Measurements from ENCODE around the gene FTO.
"Not testable (repeated sequence)": the region's sequence is repeated elsewhere in the genome, so short reads cannot be mapped to it uniquely, and the experiment has no call there.

FTO gene

DNA sequence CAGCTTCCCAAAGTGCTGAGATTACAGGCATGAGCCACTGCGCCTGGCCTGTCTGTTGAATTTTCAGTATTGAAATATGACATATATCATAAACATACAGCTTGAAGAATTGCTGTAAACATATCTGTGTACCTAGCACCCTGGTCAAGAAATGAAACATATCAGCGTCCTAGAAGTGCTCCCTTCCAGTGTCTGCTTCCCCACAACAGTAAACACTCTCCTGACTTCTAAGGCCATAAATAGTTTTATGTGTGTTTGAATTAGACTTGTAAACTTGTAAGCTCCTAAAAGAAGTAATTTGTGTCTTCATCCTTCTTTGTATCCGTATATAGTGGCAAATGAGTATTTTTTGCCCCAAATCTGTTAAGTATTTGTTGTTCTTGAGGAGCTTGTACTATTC lies 132.2 kb downstream of the FTO start:
- DNase-seq, result no peak

- no peak for DNase-seq
Measured at GRCh38 chr16:53836680-53837079, 132.7 kb downstream of the FTO start.

- no peak for DNase-seq
Measured at GRCh38 chr16:53837426-53837825, 133.5 kb downstream of the FTO start.

- no peak for DNase-seq
Measured at GRCh38 chr16:53839150-53839549, 135.2 kb downstream of the FTO start.

- DNase-seq, result no peak
Measured at GRCh38 chr16:53840456-53840855, 136.5 kb downstream of the FTO start.

DNA sequence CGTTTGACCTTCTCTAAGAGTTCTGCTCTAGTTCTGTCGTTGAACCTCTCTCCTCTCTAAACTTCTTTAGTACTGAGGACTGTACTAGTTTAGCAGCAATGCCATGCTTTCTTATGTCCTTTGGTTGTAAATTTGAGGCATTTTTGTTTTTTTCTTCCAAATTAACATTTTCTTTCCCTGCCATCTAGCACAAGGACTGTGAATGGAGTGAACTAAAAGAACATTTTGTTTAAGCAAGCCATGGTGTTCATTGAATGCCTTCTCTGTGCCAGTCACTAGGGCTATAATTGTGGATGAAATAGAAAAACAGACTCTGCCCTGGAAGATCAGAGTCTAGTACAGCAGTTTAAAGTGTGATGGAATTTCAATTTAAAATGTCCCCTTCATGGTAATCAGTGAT lies 137.9 kb downstream of the FTO start:
- no peak for DNase-seq

- DNase-seq, result no peak
Measured at GRCh38 chr16:53843084-53843483, 139.1 kb downstream of the FTO start.

DNA sequence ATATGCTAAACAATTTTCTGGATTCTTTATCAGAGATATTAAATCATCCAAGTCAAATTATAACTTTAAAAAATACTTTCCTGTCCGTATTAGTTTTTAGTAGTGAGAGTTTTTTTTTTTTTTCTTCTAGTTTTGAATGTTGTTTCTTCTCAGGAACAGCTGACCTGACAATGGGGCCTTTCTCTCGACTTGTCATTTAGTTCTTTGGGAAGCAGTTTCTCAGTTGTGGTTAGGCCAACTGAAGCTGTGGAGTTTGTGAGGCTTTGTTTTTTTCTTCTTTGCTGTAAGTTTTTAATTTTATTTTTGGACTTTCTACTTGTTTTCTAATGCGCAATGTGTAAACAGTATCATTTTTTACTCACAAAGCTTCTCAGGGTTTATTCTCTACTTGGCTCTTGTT lies 140.8 kb downstream of the FTO start:
- no peak for DNase-seq

GRCh38 chr16:53846549-53846948 lies 142.6 kb downstream of the FTO start:
- DNase-seq, result not testable (repeated sequence)

GRCh38 chr16:53846971-53847370 lies 143.0 kb downstream of the FTO start:
- no peak for DNase-seq

DNA sequence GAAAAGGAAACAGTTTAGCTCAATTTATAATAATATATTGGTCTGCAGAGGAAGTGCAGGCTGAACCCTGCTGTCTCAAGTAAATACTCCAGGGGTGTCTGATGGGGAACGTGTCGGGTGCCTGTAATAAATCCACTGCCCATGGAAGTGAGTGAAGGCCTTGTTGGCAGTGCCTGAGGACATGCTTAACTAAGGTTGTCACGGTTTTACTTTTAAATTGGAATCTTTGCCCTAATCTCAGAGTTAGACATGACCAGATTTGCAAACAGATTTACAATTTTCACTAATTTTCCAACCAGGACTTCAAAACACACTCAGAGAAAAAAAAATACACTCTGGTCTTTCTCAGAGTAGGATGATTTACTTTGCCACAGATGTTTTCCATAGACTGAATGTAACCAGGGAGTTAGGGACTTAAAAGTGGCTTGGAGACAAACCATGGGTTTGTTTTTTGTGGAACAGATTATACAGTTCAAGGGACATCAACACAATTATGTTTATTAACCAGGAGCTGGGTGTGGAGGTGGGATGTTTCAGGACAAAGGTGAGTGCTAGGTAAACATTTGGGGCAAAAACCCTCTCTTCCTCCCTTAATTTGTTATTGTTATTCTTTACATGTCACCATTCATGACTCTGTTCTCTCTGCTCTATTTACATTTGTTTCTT lies 144.5 kb downstream of the FTO start:
- no peak for DNase-seq

GRCh38 chr16:53848950-53849349 lies 145.0 kb downstream of the FTO start:
- DNase-seq, result no peak

DNA sequence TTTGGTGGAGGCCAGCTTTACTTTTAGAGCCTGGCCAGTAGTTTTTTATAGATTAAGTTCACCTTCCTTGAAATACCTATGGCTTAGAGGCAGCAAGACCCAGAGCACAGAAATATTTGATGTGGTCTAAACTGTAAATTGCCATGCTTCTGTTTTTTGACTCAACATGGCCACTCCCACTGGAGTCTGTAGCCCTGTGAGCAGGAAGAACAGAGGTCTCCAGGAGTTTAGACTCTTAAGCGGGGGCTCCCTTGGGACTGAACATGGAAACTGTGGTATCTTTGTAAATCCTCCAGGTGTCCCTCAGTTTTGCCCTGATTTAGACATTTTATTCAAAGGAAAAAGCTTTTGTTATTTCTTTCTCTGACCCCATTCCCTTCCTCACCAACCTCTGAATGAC lies 145.6 kb downstream of the FTO start:
- DNase-seq, result no peak

DNA sequence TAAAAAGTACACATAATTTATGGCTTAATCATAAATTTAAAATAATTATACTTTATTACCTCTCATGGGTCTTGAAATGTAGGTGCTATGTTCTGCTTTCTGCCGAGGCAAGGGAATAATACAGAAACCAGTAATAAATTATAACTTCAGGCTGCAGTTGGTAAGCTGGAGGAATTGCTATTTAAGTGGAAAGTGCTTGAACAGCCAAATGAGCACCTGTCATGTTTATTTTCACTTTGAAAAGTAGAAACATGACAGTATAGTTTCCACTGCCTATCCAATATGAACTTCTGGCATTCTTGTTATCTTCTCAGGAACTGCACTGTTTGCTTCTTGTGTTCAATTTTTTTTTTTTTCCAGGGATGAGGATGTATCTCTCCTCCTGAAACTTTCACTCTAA lies 146.0 kb downstream of the FTO start:
- no peak for DNase-seq

DNA sequence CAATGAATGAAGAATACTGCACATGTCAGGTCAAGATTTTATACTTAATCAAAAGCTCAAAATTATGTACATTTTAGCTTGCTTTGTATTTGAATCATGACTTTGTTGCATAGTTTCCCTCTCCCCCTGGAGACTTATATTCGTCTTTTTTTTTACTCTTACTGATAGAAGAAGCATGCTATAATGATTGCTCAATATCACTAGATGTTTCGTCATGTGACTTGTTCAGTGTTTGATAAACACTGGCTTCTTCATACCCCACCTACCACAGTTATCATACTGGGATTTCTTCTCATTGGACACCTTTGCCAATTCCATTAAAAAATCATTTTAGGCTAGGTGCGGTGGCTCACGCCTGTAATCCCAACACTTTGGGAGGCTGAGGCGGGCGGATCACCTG lies 148.7 kb downstream of the FTO start:
- DNase-seq, result no peak

DNA sequence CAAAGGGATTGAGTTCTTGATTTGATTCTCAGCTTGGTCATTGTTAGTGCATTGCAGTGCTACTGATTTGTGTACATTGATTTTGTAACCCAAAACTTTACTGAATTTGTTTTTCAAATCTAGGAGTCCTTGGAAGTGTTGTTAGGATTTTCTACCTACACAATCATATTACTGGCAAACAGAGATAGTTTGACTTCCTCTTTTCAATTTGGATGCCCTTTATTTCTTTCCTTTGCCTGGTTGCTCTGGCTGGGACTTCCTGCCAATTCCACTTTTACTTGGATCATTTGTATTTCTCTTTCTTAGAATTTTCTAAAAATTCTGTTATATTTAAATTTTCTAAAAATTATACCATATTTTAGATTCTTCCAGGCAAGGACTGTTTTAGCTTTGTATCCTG lies 151.1 kb downstream of the FTO start:
- no peak for DNase-seq

GRCh38 chr16:53855511-53855910 lies 151.6 kb downstream of the FTO start:
- no peak for DNase-seq

GRCh38 chr16:53859995-53860540 lies 156.1 kb downstream of the FTO start:
- DNase-seq, result no peak

- no peak for DNase-seq
Measured at GRCh38 chr16:53863861-53864260, 159.9 kb downstream of the FTO start.

- DNase-seq, result no peak
Measured at GRCh38 chr16:53864819-53865493, 161.0 kb downstream of the FTO start.

GRCh38 chr16:53865494-53865863 lies 161.5 kb downstream of the FTO start:
- DNase-seq, result no peak

GRCh38 chr16:53866520-53866919 lies 162.6 kb downstream of the FTO start:
- no peak for DNase-seq

DNA sequence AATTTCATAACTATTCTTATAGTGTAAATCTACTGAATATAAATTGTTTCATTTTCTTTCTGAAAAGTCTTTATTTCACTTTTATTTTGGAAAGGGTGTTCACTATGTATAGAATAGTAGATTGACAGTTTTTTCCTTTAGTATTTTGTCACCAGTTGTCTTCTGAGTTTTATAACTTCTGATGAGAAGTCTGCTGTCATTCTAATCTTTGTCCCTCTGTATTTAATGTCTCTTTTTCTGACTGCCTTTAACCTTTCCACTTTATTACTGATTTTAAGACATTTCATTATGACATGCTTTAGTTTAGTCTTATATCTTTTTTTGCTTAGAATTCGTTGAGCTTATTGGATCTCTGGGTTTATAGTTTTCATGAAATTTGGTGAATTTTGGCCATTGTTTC lies 166.9 kb downstream of the FTO start:
- no peak for DNase-seq
